ENCODE results near the gene PSMB7.

DNA sequence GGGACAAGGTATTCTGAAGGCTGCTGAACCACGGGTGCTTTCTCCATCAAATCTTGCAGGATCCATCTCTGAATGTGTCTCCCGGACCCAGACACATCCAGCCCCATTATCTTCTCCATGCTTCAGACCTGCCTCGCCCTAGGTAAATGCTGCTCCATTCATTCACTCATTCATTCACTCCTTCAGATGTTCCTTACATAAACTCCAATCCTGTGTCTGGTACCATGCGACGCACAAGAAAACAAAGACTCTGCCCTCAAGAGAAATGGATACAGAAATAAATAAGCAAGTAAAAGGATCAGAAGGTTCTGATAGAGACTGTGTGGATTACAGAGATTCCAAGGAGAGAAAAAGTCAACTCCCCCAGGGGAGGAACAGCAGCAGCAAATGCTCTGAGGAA, 7.9 kb upstream of the PSMB7 start:
- TF ChIP-seq, protein P1, sequence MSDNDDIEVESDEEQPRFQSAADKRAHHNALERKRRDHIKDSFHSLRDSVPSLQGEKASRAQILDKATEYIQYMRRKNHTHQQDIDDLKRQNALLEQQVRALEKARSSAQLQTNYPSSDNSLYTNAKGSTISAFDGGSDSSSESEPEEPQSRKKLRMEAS (IDR thresholded peaks at IDR 0.05): no peak
- TF ChIP-seq EGR1 (IDR thresholded peaks at IDR 0.05) (no peak), TEAD4 (IDR thresholded peaks at IDR 0.05) (no peak), CREB1 (IDR thresholded peaks at IDR 0.05; ENCODE audit: low read depth) (no peak), RAD21 (IDR thresholded peaks at IDR 0.05; ENCODE audit: low read depth) (no peak), YY1 (IDR thresholded peaks at IDR 0.05; ENCODE audit: low read depth) (no peak), NFIC (IDR thresholded peaks at IDR 0.05) (no peak), CEBPB (IDR thresholded peaks at IDR 0.05) (no peak), EP300 (IDR thresholded peaks at IDR 0.05; ENCODE audit: borderline replicate concordance) (no peak)
